Gastrocnemius medialis (tissue), 4 donors: ENCODE data around the gene MUSK. TPM values are rescaled to one million over a fixed set of nuclear protein-coding genes. Genes with fewer than 3 reads are reported as not detected.

Experiments
- ATAC-seq, 2 donors: fragments of 150-250 bp; one replicate each; pipeline ENCODE4 v1.9.1; 2016
- DNase-seq, 2 donors: peaks; one replicate each; pipeline ENCODE4 v3.0.0-alpha.2; 2019
- H3K27ac ChIP-seq, 4 donors: fragments of 200-600 bp; sonication (generic); 1 replicate in 1 of 4; 2 replicates in 3 of 4; pipeline ENCODE4 v1.5.1; 2016 to 2018; ENCODE audit warnings: mild to moderate bottlenecking in 2 of 4, moderate library complexity in 1 of 4
- H3K27me3 ChIP-seq, 3 donors: fragments of 200-600 bp; sonication (generic) in 2 of 3; 1 replicate in 1 of 3; 2 replicates in 2 of 3; pipeline versions ENCODE4 v1.5.1 to v1.6.0; 2016 to 2019; ENCODE audit warnings: mild to moderate bottlenecking in 1 of 3, moderate library complexity in 1 of 3
- H3K36me3 ChIP-seq, 2 donors: fragments of 200-600 bp; sonication (generic) in 1 of 2; one replicate each; pipeline ENCODE4 v1.5.1; 2017 to 2018
- H3K4me1 ChIP-seq, 2 donors: fragments of 200-600 bp; sonication (generic) in 1 of 2; one replicate each; pipeline ENCODE4 v1.5.1; 2016 to 2017; ENCODE audit warnings: mild to moderate bottlenecking in 2 of 2
- H3K4me3 ChIP-seq, 4 donors: fragments of 200-600 bp; sonication (generic) in 3 of 4; 1 replicate in 1 of 4; 2 replicates in 3 of 4; pipeline ENCODE4 v1.5.1; 2016 to 2019; ENCODE audit warnings: mild to moderate bottlenecking in 2 of 4
- H3K9me3 ChIP-seq, 3 donors: fragments of 200-600 bp; sonication (generic) in 2 of 3; 1 replicate in 1 of 3; 2 replicates in 2 of 3; pipeline ENCODE4 v1.5.1; 2016 to 2019
- POLR2A ChIP-seq, 2 donors: fragments of 450-650 bp; IDR thresholded peaks; one replicate each; pipeline ENCODE4 v1.6.1; 2017; ENCODE audit warnings: antibody characterized with exemption in 2 of 2, mild to moderate bottlenecking in 2 of 2, moderate library complexity in 2 of 2
- in situ Hi-C, 4 donors: fragments of 200-750 bp; cut with MboI; loops; one replicate each; pipeline versions ENCODE4 v1.15.0 to v1.8.0; 2017; ENCODE audit warnings: low sequenced_read_pairs in 4 of 4
- intact Hi-C: fragments of 100-400 bp; cut with DNase I; formaldehyde crosslinking; loops from one replicate; pipeline ENCODE4 v1.15.1; 2023; ENCODE audit warnings: low total_unique reads
- total RNA-seq, 4 donors: library from RNA; depleted of rRNA; stranded (reverse); fragments of >200 nt; gene quantifications; one replicate each; pipeline versions ENCODE4 v1.1.0 to v1.2.3, GENCODE V29; 2016
- TF ChIP-seq, protein P1 (sequence below), 5 experiments: fragments of 450-650 bp in 3 of 5; fragments of 200-600 bp in 2 of 5; sonication (generic) in 2 of 5; IDR thresholded peaks in 4 of 5; conservative IDR thresholded peaks in 1 of 5; 1 replicate in 4 of 5; 2 replicates in 1 of 5; pipeline ENCODE4 v1.5.1; 2016 to 2019; ENCODE audit warnings: antibody characterized with exemption in 5 of 5, mild to moderate bottlenecking in 3 of 5, moderate library complexity in 3 of 5

Gene MUSK
- total RNA-seq, 4 donors from 2014 or later, result 10.2 to 47.5 (median 27.1) TPM

DNA sequence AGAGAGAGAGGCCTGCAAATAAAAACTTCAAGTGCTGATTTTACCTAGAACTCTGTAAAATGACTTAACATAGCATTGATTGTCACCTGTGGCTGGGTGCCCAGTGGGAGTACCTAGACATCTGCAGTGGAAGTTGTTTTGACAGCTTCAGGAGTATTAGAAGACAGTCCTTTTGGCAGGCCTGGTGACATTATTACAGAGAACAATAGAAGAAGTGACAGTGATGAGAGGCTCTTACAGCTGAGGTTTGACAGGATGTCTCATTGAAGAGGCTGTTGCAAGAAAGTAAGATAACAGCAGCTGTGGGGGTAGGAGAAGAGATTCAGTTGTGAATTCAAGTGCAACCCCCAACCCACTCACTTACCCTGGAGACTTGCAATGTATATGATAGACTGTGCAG is 27.9 kb upstream of the MUSK start:
- H3K36me3 ChIP-seq, result no peaks in the 10 kb centered on the region
- in situ Hi-C loops (loop anchor here in 1 of 4 donors (25.0 kb wide), 1 partner anchor 422 kb away; no protein-coding TSS in a partner anchor), intact Hi-C loops (no loop called here)
- H3K27ac ChIP-seq, result no peak overlapping the region
- DNase-seq (no peak), ATAC-seq (no peak)
- TF ChIP-seq POLR2A (IDR thresholded peaks at IDR 0.05), result no peak
- TF ChIP-seq, protein P1, sequence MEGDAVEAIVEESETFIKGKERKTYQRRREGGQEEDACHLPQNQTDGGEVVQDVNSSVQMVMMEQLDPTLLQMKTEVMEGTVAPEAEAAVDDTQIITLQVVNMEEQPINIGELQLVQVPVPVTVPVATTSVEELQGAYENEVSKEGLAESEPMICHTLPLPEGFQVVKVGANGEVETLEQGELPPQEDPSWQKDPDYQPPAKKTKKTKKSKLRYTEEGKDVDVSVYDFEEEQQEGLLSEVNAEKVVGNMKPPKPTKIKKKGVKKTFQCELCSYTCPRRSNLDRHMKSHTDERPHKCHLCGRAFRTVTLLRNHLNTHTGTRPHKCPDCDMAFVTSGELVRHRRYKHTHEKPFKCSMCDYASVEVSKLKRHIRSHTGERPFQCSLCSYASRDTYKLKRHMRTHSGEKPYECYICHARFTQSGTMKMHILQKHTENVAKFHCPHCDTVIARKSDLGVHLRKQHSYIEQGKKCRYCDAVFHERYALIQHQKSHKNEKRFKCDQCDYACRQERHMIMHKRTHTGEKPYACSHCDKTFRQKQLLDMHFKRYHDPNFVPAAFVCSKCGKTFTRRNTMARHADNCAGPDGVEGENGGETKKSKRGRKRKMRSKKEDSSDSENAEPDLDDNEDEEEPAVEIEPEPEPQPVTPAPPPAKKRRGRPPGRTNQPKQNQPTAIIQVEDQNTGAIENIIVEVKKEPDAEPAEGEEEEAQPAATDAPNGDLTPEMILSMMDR (IDR thresholded peaks at IDR 0.05 in 4 of 5, conservative IDR thresholded peaks at IDR 0.05 in 1 of 5), result no peak
- H3K27me3 ChIP-seq, result no peaks in the 10 kb centered on the region
- peaks cover 0 to 4% (median 0%) of the 10 kb centered on the region in 3 donors for H3K9me3 ChIP-seq
- no peaks in the 10 kb centered on the region for H3K4me1 ChIP-seq
- no peak overlapping the region for H3K4me3 ChIP-seq

DNA sequence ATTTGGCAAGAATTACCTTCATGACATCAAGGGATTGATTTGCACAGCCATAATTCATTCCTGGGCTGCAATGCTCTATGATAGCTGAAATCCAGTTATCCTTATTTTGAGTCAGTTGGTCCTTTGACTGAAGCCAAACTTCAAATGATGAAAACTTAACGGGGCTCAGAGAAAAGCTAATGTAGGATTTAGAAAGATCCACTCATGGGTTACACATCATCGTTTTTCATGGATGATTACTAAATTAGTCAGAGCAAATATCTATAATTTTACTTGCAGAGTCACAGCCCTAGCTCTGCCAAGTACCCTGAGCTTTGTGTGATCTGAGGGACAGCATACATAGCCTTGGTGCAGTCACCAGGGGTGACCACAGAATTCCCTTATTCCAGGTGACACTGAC is 27.3 kb upstream of the MUSK start:
- DNase-seq (no peak), ATAC-seq (no peak)
- TF ChIP-seq, protein P1 (IDR thresholded peaks at IDR 0.05 in 4 of 5, conservative IDR thresholded peaks at IDR 0.05 in 1 of 5), result no peak
- TF ChIP-seq POLR2A (IDR thresholded peaks at IDR 0.05), result no peak
- in situ Hi-C loops (loop anchor here in 1 of 4 donors (25.0 kb wide), 1 partner anchor 421 kb away; no protein-coding TSS in a partner anchor), intact Hi-C loops (no loop called here)
- H3K27ac ChIP-seq, result no peak overlapping the region
- no peak overlapping the region for H3K4me3 ChIP-seq
- H3K27me3 ChIP-seq, result no peaks in the 10 kb centered on the region
- H3K4me1 ChIP-seq, result no peaks in the 10 kb centered on the region
- H3K36me3 ChIP-seq, result no peaks in the 10 kb centered on the region
- no peaks in the 10 kb centered on the region for H3K9me3 ChIP-seq

DNA sequence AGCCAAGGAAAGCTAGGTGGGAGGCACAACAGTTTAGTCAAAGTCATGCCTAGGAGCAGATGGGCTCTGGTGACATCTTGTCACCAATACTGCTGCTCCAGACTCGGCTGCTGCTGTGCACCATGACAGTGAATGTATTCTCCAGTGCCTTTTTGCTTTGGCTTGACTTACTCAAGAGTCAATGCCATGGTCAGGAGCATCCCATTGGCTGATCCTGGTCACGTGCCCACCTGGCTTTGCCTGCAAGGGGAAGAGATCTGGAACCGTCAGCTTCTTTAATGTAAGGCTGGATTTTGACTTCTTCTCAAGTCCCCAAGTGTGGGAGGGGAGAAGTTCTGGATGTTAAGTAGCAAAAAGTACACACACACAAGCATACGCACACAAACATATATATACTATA is 19.9 kb upstream of the MUSK start:
- ATAC-seq (no peak), DNase-seq (no peak)
- Histone ChIP-seq H3K9me3 (no peaks in the 10 kb centered on the region), H3K4me1 (peaks cover 0 to 5% of the 10 kb centered on the region in 2 donors), H3K27me3 (no peaks in the 10 kb centered on the region), H3K36me3 (no peaks in the 10 kb centered on the region), H3K27ac (no peak overlapping the region), H3K4me3 (no peak overlapping the region)
- intact Hi-C loops, result no loop called here
- TF ChIP-seq, protein P1 (IDR thresholded peaks at IDR 0.05 in 4 of 5, conservative IDR thresholded peaks at IDR 0.05 in 1 of 5), result no peak
- in situ Hi-C loops, result loop anchor here in 1 of 4 donors (25.0 kb wide), 1 partner anchor 414 kb away; no protein-coding TSS in a partner anchor

DNA sequence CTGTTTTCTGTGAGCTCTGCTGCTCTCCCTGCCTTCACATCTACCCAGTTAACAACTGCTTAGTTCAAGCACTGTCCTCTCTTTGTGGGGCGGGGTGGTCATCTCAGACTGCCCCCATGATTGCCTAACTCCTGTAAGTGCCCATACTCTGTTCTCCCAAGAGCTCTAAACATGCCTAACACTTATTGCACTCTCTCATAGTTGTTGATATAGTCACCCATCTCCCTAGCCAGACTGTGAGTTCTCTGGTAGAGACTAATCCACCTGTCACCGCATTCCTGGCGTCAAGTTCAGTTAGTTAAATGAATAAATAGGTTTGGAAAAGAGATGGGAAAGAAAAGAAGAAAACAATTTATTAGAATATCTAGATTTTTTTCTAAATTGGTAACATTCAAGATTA is 18.3 kb upstream of the MUSK start:
- in situ Hi-C loops (loop anchor here in 2 of 4 donors (10.0 kb wide), 1 partner anchor 95 kb away; no protein-coding TSS in a partner anchor), intact Hi-C loops (loop anchor here (10.0 kb wide), 2 partner anchors 345 to 385 kb away; partner anchors contain the start of gene LPAR1)
- TF ChIP-seq, protein P1 (IDR thresholded peaks at IDR 0.05 in 4 of 5, conservative IDR thresholded peaks at IDR 0.05 in 1 of 5), result no peak
- peak in 1 of 2 donors; percentile 14 for TF ChIP-seq POLR2A (IDR thresholded peaks at IDR 0.05)
- no peak overlapping the region for H3K4me3 ChIP-seq
- no peaks in the 10 kb centered on the region for H3K36me3 ChIP-seq
- no peaks in the 10 kb centered on the region for H3K9me3 ChIP-seq
- peaks cover 0 to 5% of the 10 kb centered on the region in 2 donors for H3K4me1 ChIP-seq
- DNase-seq (peak in 1 of 2 donors; percentile 48), ATAC-seq (peak; percentile 81 to 92)
- peak overlapping the region; percentile 9 to 58 (median 44) for H3K27ac ChIP-seq
- no peaks in the 10 kb centered on the region for H3K27me3 ChIP-seq
